GM12892 (cell line): Measurements from ENCODE around the gene TYMS.

Experiments
- POLR2A ChIP-seq: IDR thresholded peaks from 2 replicates; pipeline ENCODE4 v1.6.1; 2011; ENCODE audit warnings: low read depth, low read length, control low read depth
- POLR2AphosphoS5 ChIP-seq: IDR thresholded peaks from 2 replicates; pipeline ENCODE4 v1.6.1; 2011; ENCODE audit warnings: low read depth, low read length, control low read depth
- TAF1 ChIP-seq: IDR thresholded peaks from 2 replicates; pipeline ENCODE4 v1.6.1; 2011; ENCODE audit warnings: low read depth, mild to moderate bottlenecking, control low read depth, low read length, borderline replicate concordance

GRCh38 chr18:658001-658946, 821 bp downstream of the TYMS start:
- TF ChIP-seq POLR2A (peak; percentile 72; the same call in 1 of the 2 replicates), TAF1 (peak; percentile 43; the same call in 1 of the 2 replicates), POLR2AphosphoS5 (peak; percentile 74)
